GM18519 (cell line): ENCODE measurements around the gene SOX8.
"Not testable (repeated sequence)": the region's sequence is repeated elsewhere in the genome, so short reads cannot be mapped to it uniquely, and the experiment has no call there.

ENCODE experiments used
- ATAC-seq: cut with Tn5 transposase; IDR thresholded peaks from one replicate; pipeline ENCODE4 v1.9.1; 2021; ENCODE audit warnings: mild to moderate bottlenecking, moderate library complexity; ENCODE audit not compliant: unreplicated experiment, low FRiP score

SOX8 gene

DNA sequence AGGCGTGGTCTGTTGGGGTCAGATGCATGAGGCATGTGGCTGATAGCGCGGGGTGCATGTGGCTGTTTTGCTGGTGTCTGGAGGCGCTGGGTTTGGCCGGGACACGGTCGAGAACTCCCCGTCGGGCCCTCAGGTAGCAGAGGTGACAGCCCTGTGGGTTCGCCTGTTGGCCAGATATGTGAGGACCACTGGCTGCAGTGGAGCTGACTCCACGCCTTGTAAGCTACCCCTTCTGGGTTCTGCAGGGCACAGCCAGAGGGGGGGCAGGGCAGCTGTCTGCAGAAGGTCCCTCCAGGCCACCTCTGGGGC lies 38.5 kb downstream of the SOX8 start:
- ATAC-seq, result no peak

DNA sequence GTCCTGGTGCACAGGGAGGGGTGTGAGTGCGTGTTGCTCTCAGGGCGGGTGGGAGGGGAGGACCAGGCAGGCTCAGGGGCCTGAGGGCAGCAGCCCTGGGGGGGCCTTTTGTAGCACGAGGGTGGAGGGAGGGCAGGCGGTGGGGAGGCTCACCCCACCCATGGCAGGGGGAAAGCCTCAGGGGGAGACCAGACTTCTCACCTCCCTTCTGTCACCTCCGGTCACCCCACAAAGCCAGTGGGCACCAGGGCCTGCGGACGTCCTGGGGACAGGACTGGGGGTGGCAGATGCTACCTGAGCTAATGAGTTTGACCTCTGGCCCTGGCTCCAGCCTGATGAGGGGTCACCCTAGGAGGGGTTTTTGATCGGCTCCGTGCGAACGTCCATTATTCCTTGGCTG lies 39.0 kb downstream of the SOX8 start:
- ATAC-seq, result no peak

DNA sequence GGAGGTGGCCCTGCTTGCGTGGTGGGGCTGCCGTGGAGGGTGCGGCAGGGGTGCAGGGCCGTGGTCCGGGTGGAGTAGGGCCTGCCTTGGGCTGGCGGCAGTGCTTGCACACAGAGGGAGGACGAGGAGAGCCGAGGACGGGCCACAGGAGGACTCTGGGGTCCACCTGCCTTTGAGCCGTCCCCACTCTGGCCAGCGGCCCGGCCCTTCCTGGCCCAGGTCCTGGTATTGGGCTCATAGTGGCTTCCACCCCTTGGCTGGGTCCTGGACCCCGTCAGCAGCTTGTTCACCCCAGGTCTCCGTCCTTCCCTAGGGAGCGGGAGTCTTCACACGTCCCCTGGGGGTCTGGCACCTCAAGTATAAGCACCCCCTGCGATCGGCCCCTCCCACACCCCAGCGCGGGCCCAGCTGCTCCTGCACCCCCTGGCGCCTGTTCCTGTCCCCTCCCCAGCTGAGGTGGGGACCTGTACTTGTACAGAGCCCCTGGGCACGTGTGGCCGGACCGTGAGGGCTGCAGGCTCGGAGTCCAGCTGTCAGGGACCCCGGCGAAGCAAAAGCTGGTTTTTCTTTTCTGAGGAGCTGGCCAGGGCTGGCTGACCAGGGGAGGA lies 40.1 kb downstream of the SOX8 start:
- ATAC-seq, result no peak

DNA sequence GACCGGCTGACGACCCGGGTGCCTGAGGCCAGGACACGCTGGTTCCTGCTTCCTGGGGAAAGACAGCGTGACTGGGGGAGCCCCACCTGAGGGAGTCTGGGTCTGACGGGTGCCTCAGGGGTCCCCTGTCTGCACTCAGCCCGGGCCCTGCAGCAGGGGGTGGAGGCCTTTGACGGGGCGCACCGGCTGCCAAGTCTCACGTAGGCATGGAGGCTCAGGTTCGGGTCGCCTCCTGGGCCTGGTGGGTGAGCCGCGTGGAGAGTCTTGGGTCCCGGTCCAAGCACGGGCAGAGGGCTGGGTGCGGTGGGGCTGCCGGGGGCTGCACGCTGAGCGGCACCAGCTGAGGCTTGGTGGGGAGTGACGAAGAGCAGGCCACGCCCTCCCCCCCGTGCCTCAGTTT lies 40.9 kb downstream of the SOX8 start:
- ATAC-seq, result no peak

DNA sequence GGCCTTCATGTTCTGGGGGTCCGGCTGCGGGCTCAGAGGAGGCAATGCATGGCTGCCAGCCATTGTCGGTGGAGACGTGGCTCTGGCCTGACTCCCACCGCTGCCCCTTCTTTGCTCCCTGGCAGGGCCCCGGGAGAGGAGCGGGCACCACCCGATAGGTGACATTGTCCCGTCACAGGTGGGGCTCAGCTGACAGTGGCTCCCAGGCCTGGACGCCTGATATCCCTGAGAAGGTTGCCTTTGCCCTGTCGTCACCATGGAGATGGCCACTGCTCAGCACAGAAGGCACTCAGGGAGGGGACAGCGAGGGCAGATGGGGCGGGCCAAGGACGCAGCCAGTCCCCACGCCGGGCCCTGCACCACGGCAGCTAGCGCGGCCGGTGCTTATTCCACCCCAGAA lies 42.6 kb downstream of the SOX8 start:
- ATAC-seq, result no peak

DNA sequence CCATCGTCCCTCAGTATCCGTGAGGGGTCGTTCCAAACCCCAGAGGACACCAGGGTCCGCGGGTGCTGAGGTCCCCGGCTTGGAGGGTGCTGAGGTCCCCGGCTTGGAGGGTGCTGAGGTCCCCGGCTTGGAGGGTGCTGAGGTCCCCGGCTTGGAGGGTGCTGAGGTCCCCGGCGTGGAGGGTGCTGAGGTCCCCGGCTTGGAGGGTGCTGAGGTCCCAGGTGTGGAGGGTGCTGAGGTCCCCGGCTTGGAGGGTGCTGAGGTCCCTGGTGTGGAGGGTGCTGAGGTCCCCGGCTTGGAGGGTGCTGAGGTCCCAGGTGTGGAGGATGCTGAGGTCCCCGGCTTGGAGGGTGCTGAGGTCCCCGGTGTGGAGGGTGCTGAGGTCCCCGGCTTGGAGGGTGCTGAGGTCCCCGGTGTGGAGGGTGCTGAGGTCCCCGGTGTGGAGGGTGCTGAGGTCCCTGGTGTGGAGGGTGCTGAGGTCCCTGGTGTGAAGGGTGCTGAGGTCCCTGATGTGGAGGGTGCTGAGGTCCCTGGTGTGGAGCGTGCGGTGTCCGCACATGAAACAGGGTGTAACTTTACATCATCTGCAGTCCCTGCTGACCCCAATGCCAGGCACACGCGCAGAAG lies 43.7 kb downstream of the SOX8 start:
- ATAC-seq, result not testable (repeated sequence)

DNA sequence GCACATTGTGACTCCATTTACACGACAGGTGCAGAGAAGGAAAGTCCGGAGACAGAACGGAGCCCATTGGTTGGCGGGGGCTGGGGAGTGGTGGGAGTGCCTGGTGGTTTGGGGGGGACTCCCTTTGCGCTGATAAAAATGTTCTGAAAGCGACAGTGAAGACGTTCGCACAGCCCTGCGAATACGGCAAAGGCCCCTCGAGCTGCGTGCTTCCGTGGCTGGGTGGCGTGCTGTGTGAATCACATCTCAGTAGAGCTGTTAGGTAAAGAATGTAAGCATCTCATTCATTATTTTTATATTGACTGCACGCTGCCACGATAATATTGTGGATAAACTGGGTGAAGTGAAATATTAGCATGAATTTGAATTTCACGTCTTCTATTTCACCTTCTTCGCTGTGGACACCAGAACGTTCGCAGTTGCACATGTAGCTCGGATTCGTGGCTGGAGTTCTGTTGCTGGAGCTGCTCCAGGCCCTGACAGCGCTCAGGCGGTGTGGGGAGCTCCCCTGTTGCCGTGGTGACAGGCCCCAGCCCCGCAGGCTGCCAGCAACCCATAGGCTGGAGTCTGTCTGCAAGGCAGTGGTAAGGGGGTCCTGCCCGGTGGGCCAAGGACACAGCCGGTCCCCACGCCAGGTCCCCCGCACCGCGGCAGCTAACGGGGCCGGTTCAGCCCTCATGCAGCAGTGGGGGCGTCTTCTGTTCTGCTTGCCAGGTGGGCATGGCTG lies 44.6 kb downstream of the SOX8 start:
- ATAC-seq, result no peak

DNA sequence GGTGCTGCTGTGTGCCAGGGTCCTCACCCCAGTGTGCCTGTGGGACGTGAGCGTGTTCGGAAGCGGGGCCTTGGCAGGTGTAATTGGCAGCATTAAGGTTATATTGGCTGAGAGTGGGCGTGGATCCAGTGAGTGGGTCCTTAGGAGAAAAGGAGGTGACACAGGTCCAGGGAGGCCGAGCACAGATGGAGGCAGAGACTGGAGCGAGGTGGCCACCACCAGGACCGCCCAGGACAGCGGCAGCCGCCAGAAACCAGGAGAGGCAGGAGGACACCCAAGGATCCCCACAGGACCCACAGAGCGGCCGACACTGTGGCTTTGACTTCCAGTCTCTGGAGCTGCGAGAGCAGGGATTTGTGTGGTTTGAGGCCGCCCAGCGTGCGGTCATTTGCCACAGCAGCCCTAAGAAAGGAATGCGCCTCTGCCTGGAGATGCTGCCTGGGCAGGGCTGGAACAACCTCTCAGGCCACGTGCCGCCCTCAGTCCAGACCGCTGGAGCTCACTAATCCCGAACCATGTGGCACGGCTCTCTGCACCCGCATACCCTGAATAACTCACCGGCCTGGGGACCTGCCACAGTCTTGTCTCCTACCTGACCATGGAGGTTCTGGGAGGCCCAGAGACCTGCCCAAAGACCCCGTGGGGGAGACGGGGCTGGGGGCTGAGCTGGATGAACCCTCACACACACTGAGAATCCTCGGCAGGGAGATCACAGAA lies 45.4 kb downstream of the SOX8 start:
- ATAC-seq, result no peak

DNA sequence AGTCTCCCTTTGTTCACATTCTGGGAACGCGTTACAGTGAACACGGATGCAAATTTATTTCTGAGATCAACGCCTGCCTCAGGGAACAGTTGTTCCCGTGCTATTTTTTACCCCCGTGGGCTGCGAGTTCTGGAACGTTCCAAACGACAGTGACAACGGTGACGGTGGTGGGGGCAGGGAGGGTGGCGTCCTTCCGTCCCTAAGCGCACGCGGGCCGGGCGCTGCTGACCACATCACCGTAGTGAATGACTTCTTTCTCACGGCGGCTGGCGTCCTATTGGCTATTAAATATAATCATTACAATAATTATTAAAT lies 45.9 kb downstream of the SOX8 start:
- no peak for ATAC-seq

DNA sequence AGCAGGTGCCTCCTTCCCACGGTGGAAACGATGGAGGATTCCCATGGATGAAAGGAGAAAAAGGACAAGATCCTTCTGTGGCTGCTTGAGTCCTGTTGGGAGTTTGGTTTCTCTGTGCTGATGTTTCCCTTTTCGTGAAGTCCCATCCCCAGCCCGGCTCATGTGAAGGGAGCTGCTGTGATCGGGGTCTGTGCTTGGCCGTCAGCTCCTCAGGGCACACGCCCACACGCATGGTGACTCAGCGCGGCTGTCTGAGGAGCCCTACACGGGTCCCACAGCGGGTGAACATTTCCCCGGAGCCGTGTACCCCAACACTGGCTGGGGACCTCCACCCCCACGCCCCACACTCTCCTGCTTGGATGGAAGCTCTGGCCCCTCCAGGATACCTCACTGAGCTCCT lies 46.5 kb downstream of the SOX8 start:
- no peak for ATAC-seq

DNA sequence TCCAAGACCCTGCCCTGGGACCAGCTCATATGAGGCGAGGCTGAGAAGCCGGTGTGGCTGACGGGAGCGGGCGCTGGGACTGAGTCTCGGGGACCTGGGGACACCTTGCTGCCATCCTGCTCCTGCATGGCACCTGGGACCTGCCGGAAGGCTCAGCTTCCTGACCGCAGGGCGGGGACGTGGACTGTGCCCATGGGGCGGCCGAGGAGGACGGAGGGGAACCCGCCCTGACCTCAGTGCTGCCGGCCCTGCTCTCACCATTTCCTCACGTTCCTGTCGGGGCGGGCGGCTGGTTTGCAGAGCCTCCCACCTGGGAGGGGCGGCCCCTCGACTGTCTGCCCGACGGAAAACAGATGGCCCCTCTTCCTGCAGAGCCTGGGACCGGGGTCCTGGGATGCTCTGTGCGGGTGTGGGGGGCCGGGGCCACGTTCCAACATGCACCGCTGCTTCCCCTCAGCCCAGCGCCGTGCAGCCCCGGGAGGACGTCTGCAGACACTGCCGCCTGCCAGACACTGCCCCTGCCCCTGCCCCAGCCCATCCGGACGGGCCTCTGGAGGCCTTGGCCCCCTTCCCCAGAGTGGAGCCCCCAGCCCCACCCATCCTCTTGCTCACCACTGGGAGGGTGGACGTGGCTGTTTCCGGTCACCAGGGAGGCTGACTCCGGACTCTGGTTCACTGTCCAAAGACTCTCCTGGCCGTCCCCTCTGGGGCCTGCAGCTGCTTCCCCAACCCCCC lies 47.1 kb downstream of the SOX8 start:
- ATAC-seq, result no peak

DNA sequence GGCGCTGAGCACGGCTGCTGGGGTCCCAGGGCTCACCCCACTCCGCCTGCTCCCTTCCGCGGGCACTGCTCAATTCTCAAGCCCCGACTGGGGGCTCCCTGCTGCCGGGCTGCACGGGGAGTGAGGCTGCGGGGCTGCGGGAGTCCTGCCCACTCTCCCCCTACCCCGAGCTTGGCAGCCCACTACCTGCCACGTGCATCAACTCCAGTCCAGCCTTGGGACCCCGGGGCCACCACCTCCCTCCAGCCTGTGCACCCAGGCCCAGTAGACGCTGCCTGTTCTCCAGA lies 47.6 kb downstream of the SOX8 start:
- ATAC-seq, result no peak

DNA sequence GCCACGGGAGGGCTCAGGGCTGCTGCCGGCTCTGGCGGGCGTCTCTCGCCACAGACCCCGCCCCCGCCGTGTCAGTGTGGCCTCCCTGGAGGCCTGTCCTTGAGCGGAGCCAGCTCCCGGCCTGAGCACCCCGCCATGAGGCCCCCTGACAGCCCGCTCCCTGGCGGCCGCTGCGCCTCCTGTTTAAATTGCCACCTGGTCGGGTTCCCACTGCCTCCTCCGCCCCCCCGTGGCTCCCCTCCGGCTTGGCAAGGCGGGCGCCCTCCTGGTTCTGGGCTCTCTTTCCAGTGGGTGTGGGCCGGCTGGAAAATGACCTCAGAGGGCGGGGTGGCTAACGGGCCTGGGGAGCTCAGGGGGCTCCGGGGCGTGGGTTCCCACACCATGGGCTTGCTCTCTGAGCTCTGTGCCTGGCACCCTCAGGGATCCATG lies 48.9 kb downstream of the SOX8 start:
- ATAC-seq, result no peak

DNA sequence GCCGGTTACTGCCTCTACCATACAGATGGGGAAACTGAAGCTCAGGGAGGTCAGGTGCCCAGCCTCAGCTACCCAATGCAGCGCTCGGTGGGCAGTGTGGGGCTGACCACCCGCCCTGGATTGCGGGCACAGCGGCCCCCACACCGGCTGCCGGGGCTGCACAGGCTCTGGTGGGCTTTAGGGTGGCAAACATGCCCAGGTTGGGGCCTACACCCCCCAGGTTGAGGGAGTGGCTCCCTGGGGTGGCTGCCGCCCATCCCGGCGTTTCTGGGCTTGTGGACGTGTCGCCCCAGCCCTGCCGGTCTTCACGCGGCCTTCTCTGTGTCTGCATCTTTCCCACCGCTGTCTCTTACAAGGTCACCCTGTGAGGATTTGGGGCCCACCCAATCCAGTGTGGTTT lies 50.1 kb downstream of the SOX8 start:
- no peak for ATAC-seq

DNA sequence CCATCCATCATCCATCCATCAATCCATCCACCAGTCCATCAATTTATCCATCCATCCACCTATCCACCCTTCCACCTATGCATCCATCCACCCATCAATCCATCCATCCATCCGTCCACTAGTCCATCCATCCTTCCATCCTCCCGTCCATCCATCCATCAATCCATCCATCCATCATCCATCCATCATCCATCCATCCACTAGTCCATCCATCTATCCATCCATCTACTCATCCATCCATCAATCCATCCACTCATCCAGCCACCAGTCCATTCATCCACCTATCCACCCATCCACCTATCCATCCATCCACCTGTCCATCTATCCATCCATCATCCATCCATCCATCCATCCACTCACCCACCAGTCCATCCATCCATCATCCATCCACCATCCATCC lies 51.0 kb downstream of the SOX8 start:
- ATAC-seq, result no peak

DNA sequence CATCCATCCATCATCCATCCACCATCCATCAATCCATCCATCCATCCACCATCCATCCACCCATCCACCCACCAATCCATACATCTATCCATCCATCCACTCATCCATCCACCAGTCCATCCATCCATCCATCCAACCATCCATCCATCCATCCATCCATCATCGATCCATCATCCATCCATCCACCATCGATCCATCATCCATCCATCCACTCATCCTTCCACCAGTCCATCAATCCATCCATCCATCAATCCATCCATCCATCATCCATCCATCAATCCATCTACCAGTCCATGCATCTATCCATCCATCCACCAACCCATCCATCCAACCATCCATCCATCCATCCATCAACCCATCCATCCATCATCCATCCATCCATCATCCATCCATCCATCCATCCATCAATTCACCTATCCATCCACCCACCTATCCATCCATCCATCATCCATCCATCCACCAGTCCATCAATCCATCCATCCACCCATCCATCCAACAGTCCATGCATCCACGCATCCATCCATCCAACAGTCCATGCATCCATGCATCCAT lies 51.6 kb downstream of the SOX8 start:
- ATAC-seq, result no peak

DNA sequence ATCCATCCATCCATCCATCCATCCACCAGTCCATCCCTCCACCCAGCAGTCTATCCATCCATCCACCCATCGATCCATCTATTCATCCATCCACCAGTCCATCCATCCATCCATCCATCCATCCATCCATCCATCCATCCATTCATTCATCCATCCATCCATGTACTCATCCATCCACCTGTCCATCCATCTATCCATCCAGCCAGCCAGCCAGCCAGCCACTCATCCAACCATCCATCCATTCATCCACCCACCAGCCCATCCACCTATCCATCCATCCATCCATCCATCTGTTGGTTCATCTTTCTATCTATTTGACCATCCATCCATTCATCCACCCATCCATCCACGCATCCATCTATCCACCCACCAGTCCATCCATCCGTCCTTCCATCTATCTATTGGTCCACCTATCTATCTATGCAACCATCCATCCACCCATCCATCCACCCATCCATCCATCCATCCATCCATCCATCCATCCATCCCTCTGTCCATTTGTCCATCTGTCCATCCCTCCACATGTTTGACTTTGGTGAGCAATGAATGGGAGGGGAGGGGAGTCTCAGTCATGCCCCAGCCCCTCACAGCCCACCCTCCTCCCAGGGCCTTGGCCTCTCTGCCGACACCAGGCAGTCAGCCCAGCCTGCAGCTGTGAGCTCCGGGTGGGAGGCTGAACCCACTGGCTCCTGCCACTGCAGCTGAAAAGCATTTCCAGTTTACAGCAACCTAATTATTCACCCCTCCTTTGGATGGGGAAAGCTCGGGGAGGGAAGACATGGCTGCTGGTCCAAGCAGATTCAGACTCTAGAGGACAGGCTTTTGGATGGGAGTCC lies 52.9 kb downstream of the SOX8 start:
- no peak for ATAC-seq

DNA sequence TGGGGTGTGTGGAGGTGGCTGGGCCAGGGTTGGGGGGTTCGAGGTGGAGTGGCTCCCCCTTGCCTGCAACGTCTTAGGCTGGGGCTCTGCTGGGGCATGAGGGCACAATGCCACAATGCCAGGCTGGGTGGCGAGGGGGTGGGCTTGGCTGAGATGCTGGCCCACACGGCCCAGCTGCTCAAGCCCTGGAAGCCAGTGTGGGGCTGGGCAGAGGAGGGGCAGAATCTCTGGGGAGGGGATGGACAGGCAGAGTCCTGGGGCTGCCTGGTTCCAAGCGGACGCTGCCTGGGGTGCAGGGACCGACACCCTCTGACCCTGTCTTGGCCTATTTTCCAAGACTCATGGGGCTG lies 53.5 kb downstream of the SOX8 start:
- ATAC-seq, result no peak

DNA sequence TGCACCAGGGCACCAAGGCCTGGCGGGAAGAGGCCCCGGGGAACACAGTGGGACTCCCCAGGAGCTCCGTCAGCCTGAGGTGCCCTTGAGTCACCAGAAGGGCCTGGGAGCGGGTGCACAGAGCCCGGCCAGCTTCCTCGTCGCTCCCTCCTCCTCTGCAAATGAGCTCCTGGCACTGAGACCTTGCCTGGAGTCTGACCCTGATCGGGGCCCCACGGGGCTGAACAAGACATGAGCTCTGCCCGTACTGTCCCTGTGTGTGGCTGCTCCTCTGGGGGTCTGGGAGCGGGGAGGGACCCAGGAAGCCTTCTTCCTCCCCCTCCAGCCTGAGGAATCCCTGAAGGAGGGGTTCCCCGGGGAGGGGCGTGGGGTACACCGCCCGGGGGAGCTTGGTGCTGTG lies 54.6 kb downstream of the SOX8 start:
- ATAC-seq, result no peak
